T-helper 2 cell treated with Interferon-gamma antibody and Interleukin-4, amounts not matched to agents 100 ng/mL and 5 ng/mL, for 36 hours (primary cell): ENCODE results near the gene IL1RN. TPM values are rescaled to one million over a fixed set of nuclear protein-coding genes. Genes with fewer than 3 reads are reported as not detected.

Experiments
- total RNA-seq: library from RNA; stranded (reverse); gene quantifications from 2 replicates; pipeline ENCODE4 v1.2.3, GENCODE V29; 2022

The IL1RN gene
- total RNA-seq, 1 donor from 2014 or later = 0.70 TPM

Other genes with a start within 250 kb of the IL1RN start
- not detected in 2 replicates for gene IL37, start 216.4 kb upstream of the IL1RN start, total RNA-seq
- gene IL36G, start 149.6 kb upstream of the IL1RN start, total RNA-seq = not detected in 2 replicates
- 0.25 TPM in 1 of 2 replicates, not detected in the other for gene IL36A, start 122.1 kb upstream of the IL1RN start, total RNA-seq
- gene IL36B, start 74.7 kb upstream of the IL1RN start, total RNA-seq = not detected in 2 replicates
- gene IL36RN, start 68.4 kb upstream of the IL1RN start, total RNA-seq = not detected in 2 replicates
- not detected in 2 replicates for gene IL1F10, start 59.6 kb upstream of the IL1RN start, total RNA-seq
- gene PSD4, start 46.4 kb downstream of the IL1RN start, total RNA-seq = 302 TPM in 2 replicates
- gene PAX8, start 151.3 kb downstream of the IL1RN start, total RNA-seq = 0.32 and 0.45 TPM in 2 replicates